HepG2 (cell line): Measurements from ENCODE around the gene PSENEN. TPM values are rescaled to one million over a fixed set of nuclear protein-coding genes. Genes with fewer than 3 reads are reported as not detected.

Experiments
- AGO2 ChIP-seq: fragments of 200-400 bp; formaldehyde crosslinking; optimal IDR thresholded peaks from 2 replicates; pipeline ENCODE3; 2017; ENCODE audit warnings: mild to moderate bottlenecking, low read depth, low read length, moderate library complexity
- ASH2L ChIP-seq: fragments of 300-600, 200-600 bp; sonication (generic); IDR thresholded peaks from 2 replicates; pipeline ENCODE4 v1.7.0; 2017; ENCODE audit warnings: low read depth, mild to moderate bottlenecking, moderate library complexity, mixed read lengths, low read length; ENCODE audit not compliant: insufficient read length
- ATAD3A ChIP-seq: sonication (generic); formaldehyde crosslinking; IDR thresholded peaks from 2 replicates; pipeline ENCODE4 v1.4.0; 2020; ENCODE audit warnings: missing genetic modification reagents
- CAMTA2 ChIP-seq: sonication (generic); formaldehyde crosslinking; IDR thresholded peaks from 2 replicates; pipeline ENCODE4 v1.4.0; 2020; ENCODE audit warnings: mild to moderate bottlenecking, missing genetic modification reagents, borderline replicate concordance
- KDM3A ChIP-seq: IDR thresholded peaks from 2 replicates; pipeline ENCODE4 v1.6.1; 2018; ENCODE audit warnings: low read depth, missing compliant biosample characterization
- MAFK ChIP-seq, 2 experiments: IDR thresholded peaks in 1 of 2; conservative IDR thresholded peaks in 1 of 2; 2 replicates each; pipeline ENCODE4 v1.6.1; 2011; ENCODE audit warnings: improper control_type of control experiment in 2 of 2, low read length in 2 of 2
- MAZ ChIP-seq, 2 experiments: sonication (generic) in 1 of 2; formaldehyde crosslinking in 1 of 2; IDR thresholded peaks; 2 replicates each; pipeline versions ENCODE4 v1.5.0 to v1.6.1; 2012 to 2020; ENCODE audit warnings: low read depth in 2 of 2, mild to moderate bottlenecking in 2 of 2, borderline replicate concordance in 1 of 2, improper control_type of control experiment in 1 of 2, low read length in 1 of 2, missing genetic modification reagents in 1 of 2, moderate library complexity in 1 of 2
- MED8 ChIP-seq: sonication (generic); formaldehyde crosslinking; IDR thresholded peaks from 2 replicates; pipeline ENCODE4 v1.8.1; 2023; ENCODE audit warnings: mild to moderate bottlenecking, missing genetic modification reagents; ENCODE audit not compliant: insufficient replicate concordance
- NR1H2 ChIP-seq: sonication (generic); formaldehyde crosslinking; IDR thresholded peaks from 2 replicates; pipeline ENCODE4 v1.8.1; 2022; ENCODE audit warnings: low read depth, missing genetic modification reagents, borderline replicate concordance
- NRL ChIP-seq: sonication (generic); formaldehyde crosslinking; IDR thresholded peaks from 2 replicates; pipeline ENCODE4 v1.5.0; 2020; ENCODE audit warnings: missing genetic modification reagents, mild to moderate bottlenecking, moderate library complexity, borderline replicate concordance
- REPIN1 ChIP-seq: sonication (generic); formaldehyde crosslinking; IDR thresholded peaks from 2 replicates; pipeline ENCODE4 v1.8.0; 2022; ENCODE audit warnings: missing genetic modification reagents, low read depth, mild to moderate bottlenecking, borderline replicate concordance
- SALL1 ChIP-seq: sonication (generic); formaldehyde crosslinking; IDR thresholded peaks from 2 replicates; pipeline ENCODE4 v1.8.0; 2022; ENCODE audit warnings: mild to moderate bottlenecking, missing genetic modification reagents
- SIX1 ChIP-seq: sonication (generic); formaldehyde crosslinking; IDR thresholded peaks from 2 replicates; pipeline ENCODE4 v1.4.0; 2020; ENCODE audit warnings: missing genetic modification reagents, borderline replicate concordance
- SKIL ChIP-seq: sonication (generic); formaldehyde crosslinking; IDR thresholded peaks from 2 replicates; pipeline ENCODE4 v1.8.0; 2022; ENCODE audit warnings: missing genetic modification reagents, mild to moderate bottlenecking, moderate library complexity, borderline replicate concordance
- SMAD3 ChIP-seq: sonication (generic); formaldehyde crosslinking; IDR thresholded peaks from 2 replicates; pipeline ENCODE4 v1.4.0; 2020; ENCODE audit warnings: missing genetic modification reagents
- SP5 ChIP-seq: IDR thresholded peaks from 2 replicates; pipeline ENCODE4 v1.6.1; 2016; ENCODE audit warnings: low read depth, borderline replicate concordance
- ZNF318 ChIP-seq: sonication (generic); formaldehyde crosslinking; IDR thresholded peaks from 2 replicates; pipeline ENCODE4 v1.4.0; 2020; ENCODE audit warnings: mild to moderate bottlenecking, missing genetic modification reagents
- ZNF83 ChIP-seq: sonication (generic); formaldehyde crosslinking; IDR thresholded peaks from 2 replicates; pipeline ENCODE4 v1.4.0; 2020; ENCODE audit warnings: missing genetic modification reagents, mild to moderate bottlenecking, borderline replicate concordance
- polyA plus RNA-seq, 8 experiments: library from polyadenylated mRNA; depleted of rRNA in 3 of 8; stranded (reverse) in 7 of 8; unstranded in 1 of 8; fragments of >200 nt; fragmentation: Illumina TruSeq in 4 of 8; extraction: Trizol in 4 of 8; gene quantifications; 2 replicates each; pipeline versions ENCODE4 v1.2.1 to v1.2.3, GENCODE V29; 2011 to 2016; ENCODE audit warnings: low read depth in 4 of 8, missing spikeins in 1 of 8, mixed read lengths in 1 of 8; ENCODE audit not compliant: insufficient read depth in 1 of 8
- total RNA-seq, 5 experiments: library from RNA; depleted of rRNA; stranded (reverse); fragments of >200 nt; fragmentation: Illumina TruSeq; extraction: Trizol; gene quantifications; 2 replicates each; pipeline ENCODE4 v1.2.3, GENCODE V29; 2016; ENCODE audit warnings: low read depth in 1 of 5

PSENEN gene
- total and polyA plus RNA-seq, 2 of the 13 experiments (the other 11 are each of a cell fraction or from before 2014, with no cell fraction given) = 16.9 to 34.2 TPM

- TF ChIP-seq ZNF318 (CRISPR knock-in tag) = no peak
- no peak for TF ChIP-seq ZNF83 (CRISPR knock-in tag)
- TF ChIP-seq SMAD3 (CRISPR knock-in tag) = peak; percentile 55; the same call in 1 of the 2 replicates
- no peak for TF ChIP-seq ATAD3A (CRISPR knock-in tag)
- TF ChIP-seq ASH2L = no peak
- no peak for TF ChIP-seq REPIN1 (CRISPR knock-in tag)
- no peak for TF ChIP-seq CAMTA2 (CRISPR knock-in tag)
- 0 out of 2 replicates have a peak, but pooled peaks have one; percentile 8 for TF ChIP-seq SP5 (CRISPR knock-in tag)
- peak; percentile 75 for TF ChIP-seq SALL1 (CRISPR knock-in tag)
- no peak for TF ChIP-seq KDM3A (CRISPR knock-in tag)
- TF ChIP-seq MED8 = no peak
- TF ChIP-seq SIX1 (CRISPR knock-in tag) = no peak
- TF ChIP-seq MAZ (IDR thresholded peaks at IDR 0.05; ENCODE audit: borderline replicate concordance, low read depth, low read length) = peak; percentile 55; the same call in 1 of the 2 replicates
- TF ChIP-seq MAZ (CRISPR knock-in tag; IDR thresholded peaks at IDR 0.05; ENCODE audit: low read depth) = peak; percentile 83
- TF ChIP-seq MAFK (conservative IDR thresholded peaks at IDR 0.05 in 1 of 2, IDR thresholded peaks at IDR 0.05 in 1 of 2; ENCODE audit: low read length in 2 of 2) = no peak
- no peak for TF ChIP-seq AGO2
- TF ChIP-seq NR1H2 = no peak
- TF ChIP-seq NRL (CRISPR knock-in tag) = peak; percentile 73; the same call in 1 of the 2 replicates
- no peak for TF ChIP-seq SKIL (CRISPR knock-in tag)
Measured at GRCh38 chr19:35702223-35703012, 43.0 kb upstream of the PSENEN start (continued).
